Tongue (tissue), 2 donors: ENCODE results near the gene CORO2B. TPM values are rescaled to one million over a fixed set of nuclear protein-coding genes. Genes with fewer than 3 reads are reported as not detected.

ENCODE experiments used
- DNase-seq: peaks from one replicate; pipeline ENCODE4 v3.0.0-alpha.2; 2015
- total RNA-seq: library from RNA; depleted of rRNA; stranded (reverse); fragments of >200 nt; gene quantifications from one replicate; pipeline ENCODE4 v1.2.3, GENCODE V29; 2014

Gene CORO2B
- total RNA-seq, 1 donor from 2014 or later, result 2.3 TPM

- DNase-seq, result no peak
Observed at GRCh38 chr15:68650901-68651709, 72.3 kb downstream of the CORO2B start.

- DNase-seq, result peak; percentile 88
Observed at GRCh38 chr15:68651916-68652525, 73.2 kb downstream of the CORO2B start.

GRCh38 chr15:68653031-68653635 is 74.3 kb downstream of the CORO2B start:
- DNase-seq, result no peak

GRCh38 chr15:68653801-68654200 is 75.0 kb downstream of the CORO2B start:
- no peak for DNase-seq

- no peak for DNase-seq
Observed at GRCh38 chr15:68654786-68655560, 76.2 kb downstream of the CORO2B start.

GRCh38 chr15:68655686-68656437 is 77.1 kb downstream of the CORO2B start:
- DNase-seq, result no peak

- DNase-seq, result no peak
Observed at GRCh38 chr15:68656438-68656739, 77.6 kb downstream of the CORO2B start.

- DNase-seq, result peak; percentile 89
Observed at GRCh38 chr15:68658151-68658550, 79.4 kb downstream of the CORO2B start.

- peak; percentile 41 for DNase-seq
Observed at GRCh38 chr15:68658641-68659358, 80.0 kb downstream of the CORO2B start.

- no peak for DNase-seq
Observed at GRCh38 chr15:68663526-68663925, 84.7 kb downstream of the CORO2B start.

GRCh38 chr15:68666120-68666811 is 87.5 kb downstream of the CORO2B start:
- DNase-seq, result peak; percentile 55

- no peak for DNase-seq
Observed at GRCh38 chr15:68666812-68667450, 88.1 kb downstream of the CORO2B start.

GRCh38 chr15:68667800-68668625 is 89.2 kb downstream of the CORO2B start:
- DNase-seq, result no peak

- no peak for DNase-seq
Observed at GRCh38 chr15:68668926-68669600, 90.3 kb downstream of the CORO2B start.

- DNase-seq, result no peak
Observed at GRCh38 chr15:68672251-68672650, 93.5 kb downstream of the CORO2B start.

- no peak for DNase-seq
Observed at GRCh38 chr15:68672781-68673205, 94.0 kb downstream of the CORO2B start.

GRCh38 chr15:68674975-68675374 is 96.2 kb downstream of the CORO2B start:
- DNase-seq, result peak; percentile 46

GRCh38 chr15:68676011-68676605 is 97.3 kb downstream of the CORO2B start:
- no peak for DNase-seq
